ENCODE data around the gene STAT6.
"Not testable (repeated sequence)": the region's sequence is repeated elsewhere in the genome, so short reads cannot be mapped to it uniquely, and the experiment has no call there.

STAT6 gene

GRCh38 chr12:57126061-57126460 is 14.9 kb upstream of the STAT6 start:
- ATAC-seq: no peak

GRCh38 chr12:57124261-57124877 is 13.2 kb upstream of the STAT6 start:
- peak; percentile 77 to 78 for ATAC-seq

- ATAC-seq: no peak
Observed at GRCh38 chr12:57123813-57124212, 12.7 kb upstream of the STAT6 start.

- not testable (repeated sequence) for ATAC-seq
Observed at GRCh38 chr12:57120718-57121117, 9.6 kb upstream of the STAT6 start.

- ATAC-seq: no peak
Observed at GRCh38 chr12:57119294-57120085, 8.3 kb upstream of the STAT6 start.

- peak; percentile 24 to 28 for ATAC-seq
Observed at GRCh38 chr12:57118711-57119271, 7.6 kb upstream of the STAT6 start.

- no peak for ATAC-seq
Observed at GRCh38 chr12:57116580-57117281, 5.6 kb upstream of the STAT6 start.

- ATAC-seq: peak; percentile 67 to 68
Observed at GRCh38 chr12:57112492-57113294, 1.5 kb upstream of the STAT6 start.

GRCh38 chr12:57110104-57111030 is 795 bp downstream of the STAT6 start:
- ATAC-seq: peak; percentile 53 to 58

GRCh38 chr12:57109207-57110103 is 1.7 kb downstream of the STAT6 start:
- ATAC-seq: no peak

GRCh38 chr12:57107456-57108155 is 3.6 kb downstream of the STAT6 start:
- no peak for ATAC-seq

- no peak for ATAC-seq
Observed at GRCh38 chr12:57106021-57106708, 5.0 kb downstream of the STAT6 start.

- no peak for ATAC-seq
Observed at GRCh38 chr12:57105011-57105753, 6.0 kb downstream of the STAT6 start.

- no peak for ATAC-seq
Observed at GRCh38 chr12:57104292-57104910, 6.8 kb downstream of the STAT6 start.

- no peak for ATAC-seq
Observed at GRCh38 chr12:57103856-57104255, 7.3 kb downstream of the STAT6 start.

GRCh38 chr12:57101892-57102695 is 9.1 kb downstream of the STAT6 start:
- no peak for ATAC-seq

- no peak for ATAC-seq
Observed at GRCh38 chr12:57099766-57100165, 11.4 kb downstream of the STAT6 start.
